Stimulated activated naive CD8-positive, alpha-beta T cell treated with anti-CD3 and anti-CD28 coated beads, Interleukin-15, amount 100 ng/mL, for 72 hours (primary cell): Measurements from ENCODE around the gene RAB3A.

Experiments used
- ATAC-seq: fragments of 150-1000 bp; cut with Tn5 transposase; 2 replicates; pipeline ENCODE4 v1.10.0; 2021; ENCODE audit warnings: mild to moderate bottlenecking, moderate library complexity
- DNase-seq, 2 donors: peaks; one replicate each; pipeline ENCODE4 v3.0.0; 2021 to 2022
- H3K27ac Mint-ChIP-seq, 2 donors: one replicate each; pipeline ENCODE4 v1.8.0; 2022; ENCODE audit warnings: mild to moderate bottlenecking in 2 of 2, mixed read lengths in 2 of 2, moderate library complexity in 2 of 2
- H3K27me3 Mint-ChIP-seq: one replicate; pipeline ENCODE4 v1.8.0; 2022; ENCODE audit warnings: mixed read lengths
- H3K4me1 Mint-ChIP-seq: one replicate; pipeline ENCODE4 v1.8.0; 2022; ENCODE audit warnings: mild to moderate bottlenecking, mixed read lengths
- H3K4me3 Mint-ChIP-seq, 2 donors: one replicate each; pipeline ENCODE4 v1.8.0; 2022; ENCODE audit warnings: mild to moderate bottlenecking in 2 of 2, mixed read lengths in 2 of 2, moderate library complexity in 1 of 2
- H3K9me3 Mint-ChIP-seq, 2 donors: one replicate each; pipeline ENCODE4 v1.8.0; 2022; ENCODE audit warnings: mixed read lengths in 2 of 2

The RAB3A gene

DNA sequence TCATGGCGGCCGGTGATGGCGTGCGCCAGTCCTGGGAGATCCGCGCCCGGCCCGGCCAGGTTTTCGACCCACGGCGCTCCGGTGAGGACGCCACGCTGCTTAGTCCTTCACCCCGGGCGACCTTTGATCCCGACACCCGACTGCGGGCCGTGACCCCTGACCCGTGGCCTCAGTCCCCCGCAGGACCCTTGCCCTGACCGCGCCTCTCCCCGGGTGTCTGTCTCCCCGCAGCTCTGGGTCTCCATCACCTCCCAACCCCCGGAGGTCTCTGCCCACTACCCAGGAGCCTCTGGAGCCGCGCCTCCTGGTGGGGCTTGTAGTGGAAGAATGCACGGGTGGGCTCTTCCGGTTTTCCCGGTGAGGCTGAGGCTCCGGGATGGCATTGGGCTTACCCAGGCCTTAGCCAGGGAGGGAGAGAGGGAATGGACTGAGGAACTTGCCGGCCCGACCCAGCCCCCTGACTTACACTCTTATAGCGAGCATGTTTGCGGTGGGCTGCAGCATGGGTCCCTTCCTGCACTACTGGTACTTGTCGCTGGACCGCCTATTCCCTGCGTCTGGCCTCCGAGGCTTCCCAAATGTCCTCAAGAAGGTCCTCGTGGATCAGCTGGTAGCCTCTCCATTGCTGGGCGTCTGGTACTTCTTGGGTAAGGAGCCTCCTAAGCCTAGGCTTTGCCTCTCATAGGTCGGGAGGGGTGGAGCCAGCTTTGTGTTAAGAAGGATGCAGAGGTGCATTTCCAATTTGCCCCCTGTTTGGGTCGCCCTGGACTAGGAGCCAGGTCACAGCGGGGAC lies 10.3 kb downstream of the RAB3A start:
- H3K27ac Mint-ChIP-seq, result peak overlapping the region; percentile 85 to 90
- no peak for DNase-seq
- H3K27me3 Mint-ChIP-seq, result no peaks in the 10 kb centered on the region
- no peak for ATAC-seq
- H3K4me3 Mint-ChIP-seq, result peak overlapping the region; percentile 84 to 87
- H3K9me3 Mint-ChIP-seq, result no peaks in the 10 kb centered on the region
- H3K4me1 Mint-ChIP-seq, result peaks cover 27% of the 10 kb centered on the region

DNA sequence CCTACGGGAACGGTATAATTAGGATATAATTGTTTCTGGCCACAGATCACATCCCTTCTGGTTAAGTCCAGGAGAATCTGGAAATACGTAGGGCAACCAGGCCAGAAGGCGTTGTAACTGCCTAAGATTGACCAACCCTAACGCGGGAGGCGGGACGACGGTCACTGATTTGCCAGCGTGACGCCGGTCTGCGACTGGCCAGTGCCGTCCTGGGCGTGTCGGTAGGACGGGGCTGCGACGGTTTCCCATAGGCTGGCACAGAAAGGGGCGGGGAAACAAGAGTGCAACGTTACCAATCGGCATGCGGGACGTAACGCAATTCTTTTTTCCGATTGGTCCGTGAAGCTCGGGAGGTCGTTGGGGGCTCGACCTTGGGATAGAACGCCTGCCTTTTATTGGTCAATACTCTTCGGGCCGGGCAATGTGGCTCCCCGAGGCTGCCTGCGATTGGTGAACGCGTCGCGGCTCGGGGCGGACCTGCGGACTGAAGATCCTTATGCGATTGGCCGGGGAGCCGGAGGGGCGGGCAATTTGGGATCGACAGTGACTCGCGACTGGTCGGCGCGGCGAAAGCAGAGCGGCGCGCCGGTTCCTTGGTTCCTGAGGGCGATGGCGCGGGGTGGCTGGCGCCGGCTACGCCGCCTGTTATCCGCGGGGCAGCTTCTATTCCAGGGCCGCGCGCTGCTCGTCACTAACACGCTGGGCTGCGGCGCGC lies 11.0 kb downstream of the RAB3A start, which contains the start of gene MPV17L2:
TSS of gene MPV17L2 (plus strand) at position 546 of the 715 bp plus-strand sequence. CDS start at position 610, 64 bp downstream.
- peak within 1 kb of the TSS; percentile 84 to 87 for H3K4me3 Mint-ChIP-seq
- peak; percentile 96 for ATAC-seq
- H3K27ac Mint-ChIP-seq, result peak within 1 kb of the TSS; percentile 85 to 96
- peaks cover 27% of the 10 kb centered on the region for H3K4me1 Mint-ChIP-seq
- DNase-seq, result peak; percentile 98 to 99
- no peaks in the 10 kb centered on the region for H3K27me3 Mint-ChIP-seq
- H3K9me3 Mint-ChIP-seq, result no peaks in the 10 kb centered on the region

DNA sequence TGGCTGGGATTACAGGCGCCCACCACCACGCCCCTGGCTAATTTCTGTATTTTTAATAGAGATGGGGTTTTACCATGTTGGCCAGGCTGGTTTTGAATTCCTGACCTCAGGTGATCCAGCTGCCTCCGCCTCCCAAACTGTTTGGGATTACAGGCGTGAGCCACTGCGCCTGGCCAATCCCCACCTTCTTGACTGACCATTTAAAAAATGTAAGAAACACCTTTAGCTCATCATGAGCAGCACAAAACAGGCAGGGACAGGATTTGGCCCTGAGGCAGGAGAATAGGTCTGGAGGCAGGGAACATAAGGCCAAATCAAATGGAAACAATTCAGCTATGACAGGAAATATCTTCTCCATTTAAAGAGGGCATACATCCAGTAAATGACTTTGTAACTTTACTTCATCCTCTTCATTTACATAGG lies 12.2 kb downstream of the RAB3A start:
- H3K4me3 Mint-ChIP-seq, result peak overlapping the region; percentile 84 to 87
- no peaks in the 10 kb centered on the region for H3K9me3 Mint-ChIP-seq
- peak overlapping the region in 1 of 2 donors; percentile 7 for H3K27ac Mint-ChIP-seq
- ATAC-seq (no peak), DNase-seq (no peak)
- H3K27me3 Mint-ChIP-seq, result no peaks in the 10 kb centered on the region
- H3K4me1 Mint-ChIP-seq, result peaks cover 27% of the 10 kb centered on the region

DNA sequence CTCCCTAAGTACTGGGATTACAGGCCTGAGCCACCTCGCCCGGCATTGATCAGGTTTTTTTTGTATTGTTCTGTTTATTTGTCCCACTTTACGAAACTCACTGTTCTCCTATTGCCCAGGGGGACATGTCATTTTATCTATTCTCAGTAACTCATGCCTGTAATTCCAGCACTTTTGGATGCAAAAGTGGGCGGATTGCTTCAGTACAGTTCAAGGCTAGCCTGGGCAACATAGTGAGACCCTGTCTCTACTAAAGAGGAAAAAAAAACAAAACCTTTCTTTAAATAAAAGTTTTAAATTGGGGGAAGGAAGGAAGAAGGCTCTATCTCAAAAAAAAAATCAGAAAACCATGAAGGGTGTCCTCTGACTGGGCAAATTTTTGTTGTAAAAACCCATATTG lies 13.6 kb downstream of the RAB3A start:
- no peak overlapping the region for H3K27ac Mint-ChIP-seq
- DNase-seq (no peak), ATAC-seq (no peak)
- H3K27me3 Mint-ChIP-seq, result peaks cover 6% of the 10 kb centered on the region
- no peaks in the 10 kb centered on the region for H3K9me3 Mint-ChIP-seq
- no peak overlapping the region for H3K4me3 Mint-ChIP-seq
- H3K4me1 Mint-ChIP-seq, result peaks cover 27% of the 10 kb centered on the region

DNA sequence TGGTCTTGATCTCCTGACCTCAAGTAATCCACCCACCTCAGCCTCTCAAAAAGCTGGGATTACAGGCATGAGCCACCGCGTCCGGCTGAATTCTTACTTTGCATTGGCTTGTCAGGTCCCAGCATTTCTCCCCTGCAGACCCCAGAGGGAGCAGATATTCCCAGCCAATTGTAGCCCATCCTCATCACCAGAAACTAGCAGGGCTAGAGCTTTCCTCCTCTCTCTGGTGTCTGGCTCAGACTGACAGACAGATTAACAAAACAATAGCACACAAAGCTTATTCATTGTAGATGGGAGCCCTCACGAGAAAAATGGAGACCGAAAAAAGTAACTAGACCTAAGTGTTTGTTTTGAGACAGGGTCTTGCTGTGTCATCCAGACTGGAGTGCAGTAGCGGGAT lies 18.3 kb downstream of the RAB3A start:
- no peaks in the 10 kb centered on the region for H3K9me3 Mint-ChIP-seq
- H3K4me1 Mint-ChIP-seq, result no peaks in the 10 kb centered on the region
- no peak for DNase-seq
- H3K27me3 Mint-ChIP-seq, result peaks cover 14% of the 10 kb centered on the region
- no peak overlapping the region for H3K4me3 Mint-ChIP-seq
- ATAC-seq, result no peak
- no peak overlapping the region for H3K27ac Mint-ChIP-seq

DNA sequence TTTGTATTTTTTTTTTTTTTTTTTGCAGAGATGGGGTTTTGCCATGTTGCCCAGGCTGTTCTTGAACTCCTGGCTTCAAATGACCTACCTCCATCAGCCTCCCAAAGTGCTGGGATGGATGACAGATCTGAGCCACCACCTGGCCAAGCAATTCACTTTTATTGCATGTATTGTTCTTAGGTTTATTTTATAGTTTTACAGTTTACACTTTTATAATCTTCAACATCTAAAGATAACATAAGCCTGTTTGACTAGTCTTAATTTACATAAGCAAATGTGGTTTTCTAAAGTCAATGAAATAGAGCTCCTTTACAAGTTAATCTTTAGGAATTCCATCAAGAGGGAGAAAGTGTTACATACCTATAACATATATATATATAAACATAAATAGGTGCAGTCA lies 20.3 kb downstream of the RAB3A start:
- Mint-ChIP-seq H3K4me1 (no peaks in the 10 kb centered on the region), H3K27me3 (peaks cover 14% of the 10 kb centered on the region), H3K27ac (no peak overlapping the region), H3K4me3 (no peak overlapping the region), H3K9me3 (no peaks in the 10 kb centered on the region)
- no peak for DNase-seq
- no peak for ATAC-seq

DNA sequence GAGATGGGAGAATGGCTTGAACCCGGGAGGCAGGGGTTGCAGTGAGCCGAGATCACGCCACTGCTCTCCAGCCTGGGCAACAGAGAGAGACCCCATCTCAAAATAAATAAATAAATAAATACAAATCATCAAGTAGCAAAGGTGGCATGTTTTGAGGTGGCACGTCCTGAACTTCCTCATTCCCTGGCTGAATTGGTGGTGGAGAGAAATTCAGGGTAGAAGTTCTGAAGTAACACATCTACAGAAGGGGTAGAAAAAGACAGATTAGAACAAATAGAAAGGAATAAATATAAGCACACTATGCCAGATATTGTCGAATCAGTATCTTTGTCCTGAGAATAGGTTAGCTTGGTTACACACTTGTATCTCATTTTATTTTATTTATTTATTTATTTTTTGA lies 23.9 kb downstream of the RAB3A start:
- H3K4me3 Mint-ChIP-seq, result no peak overlapping the region

DNA sequence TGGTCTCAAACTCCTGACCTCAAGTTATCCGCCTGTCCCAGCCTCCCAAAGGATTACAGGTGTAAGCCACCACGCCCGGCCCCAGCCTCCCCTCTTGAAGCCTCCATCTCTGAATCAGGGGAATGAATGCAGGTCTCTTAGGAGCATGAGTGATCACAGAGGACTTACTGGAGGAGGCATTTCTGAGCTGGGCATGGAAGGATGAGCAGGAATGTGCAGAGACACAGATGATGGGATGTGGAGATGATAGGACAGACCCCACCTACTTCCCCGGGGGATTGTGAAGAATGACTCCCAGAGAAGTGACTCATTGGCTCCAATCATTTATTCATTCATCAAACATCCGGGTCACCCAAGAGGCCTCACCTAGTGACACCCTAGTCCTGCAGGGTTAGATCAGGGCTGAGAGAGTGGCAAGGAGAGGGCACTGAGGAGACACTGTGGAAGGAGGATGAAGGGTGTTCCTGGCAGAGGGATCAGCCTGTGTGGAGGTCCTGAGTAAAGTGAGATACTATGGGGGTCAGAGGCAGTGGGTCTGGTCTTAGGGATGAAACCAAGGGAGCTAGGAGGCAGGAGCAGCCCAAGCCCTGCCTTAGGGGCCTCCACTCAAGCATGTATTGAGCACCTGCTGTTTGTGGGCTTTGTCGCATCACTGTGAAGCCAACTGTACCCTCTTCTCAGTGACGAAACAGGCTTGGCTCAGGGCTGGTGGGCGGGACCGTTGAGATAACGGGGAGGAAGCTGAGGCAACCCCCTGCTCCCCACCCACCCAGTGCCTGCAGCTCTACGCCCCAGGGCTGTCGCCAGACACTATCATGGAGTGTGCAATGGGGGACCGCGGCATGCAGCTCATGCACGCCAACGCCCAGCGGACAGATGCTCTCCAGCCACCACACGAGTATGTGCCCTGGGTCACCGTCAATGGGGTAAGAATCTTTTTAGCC lies 27.2 kb downstream of the RAB3A start:
- Mint-ChIP-seq H3K27ac (no peak overlapping the region), H3K9me3 (no peaks in the 10 kb centered on the region), H3K4me1 (peaks cover 34% of the 10 kb centered on the region), H3K4me3 (no peak overlapping the region), H3K27me3 (peaks cover 5% of the 10 kb centered on the region)
- ATAC-seq (no peak), DNase-seq (no peak)

More for the DNA sequence above, 23.9 kb downstream of the RAB3A start:
- DNase-seq, result no peak
- H3K27ac Mint-ChIP-seq, result no peak overlapping the region
- no peaks in the 10 kb centered on the region for H3K9me3 Mint-ChIP-seq
- ATAC-seq, result no peak
- peaks cover 6% of the 10 kb centered on the region for H3K27me3 Mint-ChIP-seq
- H3K4me1 Mint-ChIP-seq, result peaks cover 6% of the 10 kb centered on the region

DNA sequence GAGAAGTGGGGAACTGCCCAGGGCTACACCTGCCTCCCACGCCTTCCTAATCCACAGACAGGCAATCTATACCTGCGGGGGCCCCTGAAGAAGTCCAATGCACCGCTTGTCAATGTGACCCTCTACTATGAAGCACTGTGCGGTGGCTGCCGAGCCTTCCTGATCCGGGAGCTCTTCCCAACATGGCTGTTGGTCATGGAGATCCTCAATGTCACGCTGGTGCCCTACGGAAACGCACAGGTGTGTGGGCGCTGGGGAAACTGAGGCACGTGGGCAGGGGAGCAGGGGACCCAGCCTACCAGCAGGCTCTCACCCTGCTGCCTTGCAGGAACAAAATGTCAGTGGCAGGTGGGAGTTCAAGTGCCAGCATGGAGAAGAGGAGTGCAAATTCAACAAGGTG lies 28.9 kb downstream of the RAB3A start:
- H3K4me1 Mint-ChIP-seq, result peaks cover 36% of the 10 kb centered on the region
- DNase-seq, result no peak
- H3K4me3 Mint-ChIP-seq, result peak overlapping the region in 1 of 2 donors; percentile 92
- H3K27ac Mint-ChIP-seq, result no peak overlapping the region
- no peaks in the 10 kb centered on the region for H3K27me3 Mint-ChIP-seq
- H3K9me3 Mint-ChIP-seq, result no peaks in the 10 kb centered on the region
- ATAC-seq, result no peak

DNA sequence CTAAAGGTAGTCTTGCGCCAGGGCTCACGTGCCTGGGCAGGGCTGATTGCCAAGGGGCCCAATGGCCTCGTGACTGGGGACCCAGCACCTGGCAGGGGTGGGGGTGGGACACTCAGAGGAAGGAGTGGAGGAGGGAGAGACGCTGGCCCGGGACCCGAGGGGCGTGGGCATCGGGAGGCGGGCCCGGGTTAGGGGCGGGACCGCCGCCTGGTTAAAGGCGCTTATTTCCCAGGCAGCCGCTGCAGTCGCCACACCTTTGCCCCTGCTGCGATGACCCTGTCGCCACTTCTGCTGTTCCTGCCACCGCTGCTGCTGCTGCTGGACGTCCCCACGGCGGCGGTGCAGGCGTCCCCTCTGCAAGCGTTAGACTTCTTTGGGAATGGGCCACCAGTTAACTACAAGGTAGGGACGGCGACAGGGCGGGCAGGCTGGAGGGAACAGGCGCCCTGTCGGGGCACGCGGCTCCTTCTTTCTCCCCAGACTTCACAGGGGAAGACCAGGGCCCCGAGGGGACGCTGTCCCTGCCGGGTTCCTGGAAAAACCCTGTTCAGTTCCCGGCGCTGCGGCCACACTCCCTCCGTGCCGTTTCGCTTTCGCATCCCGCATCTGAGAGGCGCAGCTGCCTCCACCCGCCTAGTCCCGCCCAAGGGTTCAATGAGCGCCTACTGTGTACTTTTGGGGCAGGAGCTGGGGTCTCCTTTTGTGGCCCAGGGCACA lies 30.1 kb downstream of the RAB3A start, which contains the start of gene IFI30:
TSS of gene IFI30 (plus strand) at position 242 of the 717 bp plus-strand sequence. CDS start at position 271, 29 bp downstream.
- Mint-ChIP-seq H3K27ac (peak within 1 kb of the TSS; percentile 87 to 90), H3K9me3 (no peaks in the 10 kb centered on the region), H3K4me3 (peak within 1 kb of the TSS; percentile 89 to 92), H3K4me1 (peaks cover 36% of the 10 kb centered on the region), H3K27me3 (no peaks in the 10 kb centered on the region)
- ATAC-seq (peak; percentile 83), DNase-seq (peak; percentile 44 to 62)

DNA sequence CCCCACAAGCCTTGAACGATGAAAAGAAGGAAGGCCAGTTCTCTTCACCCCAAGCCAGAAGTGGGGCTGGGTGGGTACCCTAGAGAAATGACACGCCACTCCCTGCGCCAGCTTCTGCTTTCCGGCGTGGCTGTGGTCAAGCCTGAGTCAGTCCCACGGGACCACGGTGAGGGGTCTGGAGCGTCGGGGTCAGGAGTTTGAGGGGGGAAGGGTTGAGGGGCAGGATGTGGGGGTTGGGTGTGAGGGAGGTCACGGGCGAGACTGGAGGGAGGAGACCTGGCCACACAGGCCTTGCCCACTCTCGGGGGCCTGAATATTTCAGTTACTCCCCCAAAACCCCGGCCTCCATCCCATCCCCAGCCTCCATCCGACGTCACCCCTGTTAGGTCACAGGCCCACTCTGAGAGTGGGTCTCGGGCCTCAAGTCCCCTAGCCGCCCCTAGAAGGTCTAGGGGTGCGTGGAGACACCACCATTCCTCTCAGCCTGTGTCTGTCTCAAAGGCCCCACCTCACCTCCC lies 30.7 kb downstream of the RAB3A start:
- ATAC-seq, result no peak

DNA sequence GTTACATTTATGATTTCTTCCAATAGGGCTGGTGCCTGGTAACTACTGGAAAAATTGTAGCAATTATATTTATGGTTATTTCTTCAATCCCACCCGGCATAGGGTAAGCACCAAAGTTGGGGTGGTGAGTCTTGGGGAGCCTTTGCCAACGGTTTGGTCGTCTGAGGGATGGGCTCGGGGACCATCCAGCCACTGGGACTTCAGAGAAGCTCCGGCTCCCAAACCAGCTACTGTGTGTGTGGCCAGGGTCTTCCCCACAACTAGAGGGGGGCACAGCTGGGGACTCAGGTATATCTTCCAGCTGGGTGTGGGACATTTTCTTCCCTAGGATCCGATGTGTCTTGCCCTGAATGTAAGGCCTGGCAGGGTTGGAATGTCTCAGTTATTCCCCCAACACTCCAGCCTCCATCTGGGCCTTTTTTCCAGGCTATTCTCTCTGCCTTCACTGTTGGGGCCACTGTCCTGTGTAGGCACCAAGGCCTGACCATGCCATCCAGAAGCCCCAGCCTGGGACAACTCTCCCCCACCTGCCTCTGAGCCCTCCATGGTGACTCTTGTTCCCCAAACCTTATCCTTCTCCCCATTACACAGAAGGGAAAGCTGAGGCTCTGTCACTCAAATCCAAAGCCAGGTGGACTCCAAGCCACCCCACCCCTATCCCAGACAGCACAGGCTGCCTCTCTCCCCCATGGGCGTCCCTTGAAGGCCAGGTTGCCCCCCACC lies 31.4 kb downstream of the RAB3A start:
- Mint-ChIP-seq H3K4me1 (peaks cover 43% of the 10 kb centered on the region), H3K27ac (peak overlapping the region; percentile 68 to 80), H3K4me3 (peak overlapping the region; percentile 66 to 68), H3K27me3 (no peaks in the 10 kb centered on the region), H3K9me3 (no peaks in the 10 kb centered on the region)
- DNase-seq (no peak), ATAC-seq (no peak)

More for the DNA sequence above, 30.7 kb downstream of the RAB3A start:
- no peak for DNase-seq
- Mint-ChIP-seq H3K27ac (peak overlapping the region; percentile 80 to 87), H3K4me1 (peaks cover 39% of the 10 kb centered on the region), H3K4me3 (peak overlapping the region; percentile 89 to 92), H3K9me3 (no peaks in the 10 kb centered on the region), H3K27me3 (no peaks in the 10 kb centered on the region)

DNA sequence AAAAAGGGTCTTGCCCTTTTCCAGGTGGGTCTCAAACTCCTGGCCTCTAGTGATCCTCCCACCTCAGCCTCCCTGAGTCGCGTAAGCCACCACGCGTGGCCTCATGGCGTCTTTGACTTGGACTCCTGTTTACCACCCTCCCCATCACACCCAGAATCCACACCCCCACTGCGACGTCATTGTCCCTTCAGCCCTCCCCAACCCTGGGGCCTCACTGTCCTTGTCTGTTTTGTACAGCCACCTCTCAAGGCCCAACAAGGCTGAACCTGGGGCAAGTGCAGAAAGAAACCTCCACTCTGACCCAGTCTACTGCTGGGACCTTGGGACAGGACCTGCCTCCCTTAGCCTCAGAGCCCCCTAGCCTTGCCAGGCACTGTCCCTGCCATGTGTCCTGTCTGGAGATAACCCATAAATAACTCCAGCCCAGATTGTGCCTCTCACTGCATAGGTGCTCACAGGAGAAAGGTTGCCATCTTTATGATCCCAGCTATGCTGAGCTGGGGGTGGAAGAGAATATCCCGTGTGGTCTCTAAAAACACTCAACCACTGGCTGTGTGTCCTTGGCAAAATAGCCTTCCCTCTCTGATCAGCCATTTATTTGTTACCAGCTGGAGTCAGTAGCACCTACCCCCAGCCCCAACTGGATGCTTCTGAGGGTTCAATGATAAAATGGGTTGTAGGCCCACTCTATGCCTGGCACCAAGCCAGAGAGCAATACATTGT lies 32.1 kb downstream of the RAB3A start:
- Mint-ChIP-seq H3K27me3 (no peaks in the 10 kb centered on the region), H3K4me3 (no peak overlapping the region), H3K4me1 (peaks cover 43% of the 10 kb centered on the region), H3K27ac (no peak overlapping the region), H3K9me3 (no peaks in the 10 kb centered on the region)
- ATAC-seq (no peak), DNase-seq (no peak)
